ENCODE measurements around the gene SESN1.

SESN1 gene

GRCh38 chr6:108959972-108960582 is 134.6 kb downstream of the SESN1 start:
- DNase-seq (ENCODE audit: low spot score) = no peak

- no peak for DNase-seq (ENCODE audit: low spot score)
These were observed 135.5 kb downstream of the SESN1 start for GRCh38 chr6:108958900-108959770.

GRCh38 chr6:108957221-108957620 is 137.4 kb downstream of the SESN1 start:
- no peak for DNase-seq (ENCODE audit: low spot score)

- DNase-seq (ENCODE audit: low spot score) = no peak
These were observed 139.2 kb downstream of the SESN1 start for GRCh38 chr6:108955329-108955949.

DNA sequence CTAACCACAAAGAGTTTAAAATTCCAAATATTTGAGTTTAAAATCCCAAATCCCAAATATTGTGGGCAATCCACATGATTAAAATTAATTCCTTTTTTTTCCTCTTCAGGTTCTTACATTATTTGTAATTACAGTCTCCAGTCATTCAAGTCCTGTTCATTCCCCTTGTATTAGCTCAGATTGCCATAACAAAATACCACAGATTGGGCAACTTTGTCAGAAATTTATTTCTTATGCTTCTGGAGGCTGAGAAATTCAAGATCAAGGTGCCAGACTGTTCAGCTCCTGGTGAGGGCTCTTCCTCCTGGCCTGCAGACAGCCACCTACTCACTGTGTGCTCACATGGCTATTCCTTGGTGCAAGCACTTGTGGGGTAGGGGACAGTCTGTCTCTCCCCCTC is 141.0 kb downstream of the SESN1 start:
- DNase-seq (ENCODE audit: low spot score) = no peak

- DNase-seq (ENCODE audit: low spot score) = no peak
These were observed 141.7 kb downstream of the SESN1 start for GRCh38 chr6:108952776-108953486.

DNA sequence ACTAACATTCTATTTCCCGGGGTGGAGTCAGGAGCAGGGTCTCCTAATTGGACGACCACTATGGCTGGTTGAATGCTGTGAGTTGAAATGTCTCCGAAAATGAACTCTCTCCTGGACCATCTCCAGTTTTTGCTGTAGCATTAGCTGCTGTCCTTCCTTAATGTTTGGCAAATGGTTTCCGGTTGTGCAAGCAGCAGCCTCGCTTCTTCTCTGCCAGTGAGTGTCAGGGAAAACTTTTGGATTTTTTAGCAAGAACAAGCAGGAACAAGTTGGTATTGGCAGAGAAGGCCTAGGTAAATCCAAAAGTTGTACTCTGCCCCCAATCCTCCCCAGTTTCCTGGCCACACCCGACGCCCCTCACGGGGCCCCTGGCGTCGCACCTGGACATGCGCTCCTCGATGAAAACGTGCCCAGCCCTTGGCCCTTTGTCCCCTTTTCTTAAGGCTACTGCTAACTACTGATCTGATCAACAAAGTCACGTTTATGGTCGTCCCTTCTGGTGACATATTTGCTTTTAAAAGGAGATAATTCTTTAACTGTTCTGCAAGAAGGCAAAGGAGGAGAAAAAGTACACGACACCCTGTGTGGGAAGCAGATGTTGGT is 143.2 kb downstream of the SESN1 start:
- DNase-seq (ENCODE audit: low spot score) = no peak

DNA sequence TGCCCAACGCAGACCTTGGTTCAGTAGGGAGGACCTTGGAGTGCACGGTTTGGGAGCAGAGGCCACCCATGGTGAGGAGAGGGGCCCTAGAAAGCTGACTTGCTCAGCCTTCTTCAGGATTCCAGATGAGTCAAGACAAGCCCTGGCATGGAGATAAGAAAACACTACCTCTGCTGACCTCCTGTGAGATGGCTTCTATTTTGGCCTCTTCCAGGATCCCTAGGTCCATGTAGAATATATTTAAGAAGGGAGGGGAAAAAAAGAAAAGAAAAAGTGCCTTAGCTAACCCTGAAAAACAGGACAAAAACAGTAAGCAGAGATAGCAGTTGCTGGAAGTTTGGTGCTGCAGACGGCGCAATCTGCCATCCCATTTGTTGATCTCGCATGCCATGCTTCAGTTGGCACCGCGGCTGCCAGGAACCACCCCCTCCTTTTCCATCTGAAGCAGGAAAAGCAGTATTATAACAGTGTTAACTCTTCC is 146.4 kb downstream of the SESN1 start:
- DNase-seq (ENCODE audit: low spot score) = no peak

DNA sequence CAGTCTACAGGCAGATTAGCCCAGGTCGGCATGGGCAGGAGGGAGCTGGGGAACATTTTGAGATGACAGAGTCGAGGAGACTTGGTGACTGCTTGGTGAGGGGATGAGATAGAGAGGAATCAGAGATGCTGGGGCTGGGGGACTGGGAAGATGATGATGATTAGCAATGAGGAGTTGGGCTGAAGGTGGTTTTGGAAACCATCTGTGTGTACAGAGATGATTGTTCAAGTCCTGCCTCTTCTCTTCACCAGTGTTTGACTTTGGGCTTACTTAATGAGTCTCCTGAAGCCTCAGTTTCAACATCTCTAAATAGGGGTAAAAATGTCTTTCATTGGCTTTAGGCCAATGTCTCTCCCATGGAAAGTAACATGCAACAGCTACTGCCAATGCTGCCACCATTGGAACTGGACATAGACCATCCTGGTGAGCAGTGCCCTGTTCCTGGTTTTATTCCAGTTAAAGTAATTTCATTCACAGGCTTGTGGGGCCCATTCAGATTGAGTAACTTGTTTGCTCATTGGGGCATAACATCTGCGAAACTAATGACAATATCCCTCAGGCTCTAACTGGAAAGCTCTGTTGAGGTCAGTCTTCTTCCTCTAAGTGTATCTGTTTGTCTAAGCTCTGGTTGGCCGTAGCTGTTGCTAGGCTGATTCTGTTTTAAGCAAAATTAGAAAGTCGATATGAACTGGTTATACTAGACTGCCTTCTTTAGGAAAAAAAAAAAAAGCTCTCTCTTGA is 147.4 kb downstream of the SESN1 start:
- peak; percentile 55 for DNase-seq (ENCODE audit: low spot score)

DNA sequence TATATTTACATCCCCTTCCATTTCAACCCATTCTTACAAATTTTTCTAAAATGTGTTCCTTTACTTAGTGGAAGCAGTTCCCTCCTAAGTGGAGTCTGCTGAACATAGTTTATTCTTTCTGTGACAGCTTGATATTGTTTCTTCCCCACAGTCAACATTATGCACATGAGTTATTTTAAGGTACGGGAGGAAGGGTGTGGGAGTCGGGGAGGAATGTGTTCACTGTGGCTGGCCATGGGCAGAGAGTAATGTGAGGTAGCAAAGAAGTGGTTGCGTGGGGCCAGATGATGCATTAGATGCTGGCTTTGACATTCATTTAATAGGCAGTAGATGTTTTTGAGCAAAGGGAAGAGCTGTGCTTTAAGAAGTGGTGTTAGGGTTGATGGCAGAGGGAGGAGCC is 148.0 kb downstream of the SESN1 start:
- no peak for DNase-seq (ENCODE audit: low spot score)

DNA sequence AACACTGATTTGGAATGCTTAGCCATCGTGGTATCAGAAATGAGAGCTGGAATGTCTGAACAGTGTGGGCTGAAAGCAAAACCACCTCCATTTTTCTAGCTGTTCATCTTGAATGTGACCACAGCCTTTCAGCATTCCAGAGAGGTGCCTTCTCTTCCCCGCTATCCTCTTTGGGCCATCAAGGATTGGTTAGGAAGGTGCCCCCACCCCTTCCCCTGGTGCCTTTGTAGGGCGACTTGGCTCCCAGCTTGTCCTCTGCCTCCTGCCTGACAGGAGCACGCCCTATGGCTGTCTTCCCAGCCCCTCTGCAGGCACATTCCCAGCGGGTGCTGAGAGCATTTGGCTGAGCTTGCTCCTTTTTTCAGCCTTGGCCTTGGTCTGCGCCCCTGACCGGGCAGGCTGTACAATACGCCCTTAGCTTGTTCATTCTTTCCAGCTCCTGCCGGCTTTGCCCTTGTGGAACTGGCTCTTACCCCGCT is 148.9 kb downstream of the SESN1 start:
- no peak for DNase-seq (ENCODE audit: low spot score)

DNA sequence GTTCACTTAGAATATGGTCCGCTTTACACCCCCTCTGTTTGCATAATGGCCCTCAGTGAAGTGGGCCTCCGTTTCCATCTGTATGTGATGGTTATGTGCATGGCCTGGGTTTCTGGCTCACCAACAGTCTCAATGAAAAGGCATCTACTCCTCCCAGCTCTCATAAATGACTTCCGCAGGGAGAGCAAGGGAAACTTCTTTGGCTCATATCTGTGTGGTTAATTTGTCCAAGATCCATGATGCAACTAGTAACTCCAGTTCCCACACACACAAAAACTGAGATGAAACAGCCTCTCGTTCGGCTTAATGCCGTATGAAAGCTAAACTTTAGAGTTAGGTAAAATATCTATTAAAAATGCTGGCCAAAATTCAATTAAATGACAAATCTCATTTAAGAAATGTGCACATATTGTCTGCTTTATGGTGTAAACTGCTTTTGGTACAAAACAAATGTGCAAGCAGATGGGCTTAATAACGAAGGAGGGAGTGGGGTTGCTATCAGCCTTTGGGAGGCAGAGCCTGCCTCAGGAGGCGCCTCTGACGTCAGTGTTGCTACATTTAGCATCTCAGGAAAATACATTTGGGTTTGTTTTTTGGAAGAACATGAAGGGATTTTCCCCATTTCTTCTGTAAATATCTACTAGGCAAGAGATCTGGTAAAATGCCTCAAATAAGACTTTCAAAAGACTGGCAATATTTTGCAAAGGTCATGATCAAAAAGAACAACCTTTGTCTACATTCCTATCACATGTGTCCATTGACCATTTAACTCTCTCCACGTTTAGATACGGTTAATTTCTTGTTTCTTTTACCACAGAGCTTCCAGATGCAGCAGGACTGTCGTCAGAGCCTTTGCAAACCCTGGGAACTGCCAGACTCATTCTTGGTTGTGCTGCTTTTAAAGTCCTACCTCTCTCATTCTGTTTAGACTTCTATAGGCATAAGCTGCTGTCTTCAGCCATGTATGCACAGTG is 149.7 kb downstream of the SESN1 start:
- no peak for DNase-seq (ENCODE audit: low spot score)

DNA sequence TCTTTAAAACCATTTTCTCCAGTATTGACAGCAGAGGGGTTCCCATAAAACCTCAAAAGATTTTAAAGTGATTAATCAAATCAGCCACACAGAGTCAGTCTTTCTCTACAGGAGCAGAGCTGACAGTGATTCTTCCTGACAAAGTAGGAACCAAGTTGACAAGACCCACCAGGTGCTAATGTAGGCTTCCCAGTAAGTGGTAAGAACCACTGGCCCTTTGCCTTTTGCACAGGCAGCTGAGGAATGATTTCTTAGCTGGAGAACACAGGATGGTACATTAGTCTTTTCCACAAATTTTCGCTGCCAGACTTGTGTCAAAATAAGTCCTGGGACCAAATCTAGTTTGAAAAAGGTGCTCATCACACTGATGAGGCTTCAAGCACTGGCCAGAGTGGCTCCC is 150.6 kb downstream of the SESN1 start:
- no peak for DNase-seq (ENCODE audit: low spot score)

DNA sequence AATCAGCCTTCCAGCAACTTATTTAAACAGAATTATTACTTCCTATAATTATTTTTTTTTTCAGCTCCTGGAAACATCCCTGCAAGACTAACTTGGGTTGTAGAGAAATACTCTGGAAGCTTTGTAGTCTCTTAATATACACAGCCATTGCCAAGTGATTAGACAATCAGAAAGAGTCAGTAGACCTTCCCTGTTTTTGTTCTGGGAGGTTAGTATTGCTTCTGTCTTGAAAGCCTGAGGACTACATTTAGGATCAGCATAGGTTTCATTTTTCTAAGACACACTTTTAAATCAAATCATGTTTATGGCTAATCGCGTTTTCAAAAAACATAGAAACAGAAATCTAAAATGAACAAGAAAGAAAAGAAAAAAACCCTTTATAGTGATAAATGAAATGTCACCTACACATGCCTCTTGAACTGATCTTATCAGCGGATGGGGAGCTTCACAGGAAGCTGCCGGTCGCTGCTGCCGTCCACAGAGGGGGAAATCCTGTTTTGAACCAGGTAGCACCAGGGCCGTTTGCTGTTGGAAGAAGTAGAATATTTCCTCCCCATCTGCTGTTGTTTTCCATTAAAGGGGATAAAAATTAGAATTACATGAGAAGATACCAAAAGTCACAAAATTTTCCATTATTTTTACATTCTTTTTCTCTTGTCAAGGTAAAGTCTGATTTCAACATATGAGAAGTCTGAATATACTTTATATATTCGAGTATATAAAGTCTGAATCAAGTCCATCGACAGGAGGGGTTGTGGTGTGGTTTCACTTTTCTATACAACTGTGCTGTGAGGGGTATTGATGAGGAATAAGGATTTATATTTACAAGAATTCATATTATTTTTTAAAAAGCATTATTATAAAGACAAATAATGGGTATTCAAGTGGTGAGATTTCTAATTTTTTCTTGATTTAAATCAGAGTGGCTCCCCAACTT is 151.8 kb downstream of the SESN1 start:
- no peak for DNase-seq (ENCODE audit: low spot score)

DNA sequence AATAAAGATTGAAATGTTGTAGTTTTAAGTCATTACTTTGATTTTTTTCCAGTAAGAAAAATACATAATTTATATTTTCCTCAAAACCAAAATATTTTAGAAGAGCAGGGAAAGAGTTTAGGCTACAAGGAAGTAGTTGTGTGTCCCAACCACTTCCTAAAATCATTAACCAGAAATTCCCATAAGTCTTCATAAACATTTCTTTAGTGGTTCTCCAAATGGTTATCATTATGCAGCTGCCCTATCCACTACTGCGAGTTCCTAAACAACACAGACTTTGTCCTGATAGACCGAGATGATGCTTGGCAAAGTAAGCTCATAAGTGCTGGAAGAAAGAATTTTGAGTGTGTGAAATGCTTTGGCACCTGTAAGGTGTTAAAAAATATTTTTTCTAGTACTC is 152.8 kb downstream of the SESN1 start:
- DNase-seq (ENCODE audit: low spot score) = no peak

GRCh38 chr6:108941281-108941680 is 153.4 kb downstream of the SESN1 start:
- DNase-seq (ENCODE audit: low spot score) = no peak

- DNase-seq (ENCODE audit: low spot score) = no peak
These were observed 153.9 kb downstream of the SESN1 start for GRCh38 chr6:108940741-108941140.

DNA sequence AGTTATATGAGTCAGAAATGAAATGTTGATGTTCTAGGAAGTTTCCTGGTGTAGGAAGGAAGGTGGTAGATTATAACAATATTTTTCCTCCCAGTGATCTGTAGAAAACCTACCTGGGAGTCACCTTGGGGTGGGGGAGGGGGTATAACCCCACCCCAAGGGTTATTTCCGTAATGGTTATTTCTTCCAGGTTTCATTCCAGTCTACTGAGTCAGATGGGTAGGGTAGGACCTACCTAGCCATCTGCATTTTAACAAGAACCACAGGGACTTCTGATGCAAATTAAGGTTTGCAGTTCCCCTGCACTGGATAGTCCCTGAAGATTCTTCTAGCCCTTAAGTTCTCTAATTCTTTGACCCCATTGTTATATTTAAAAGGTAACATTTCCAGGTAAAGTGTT is 157.5 kb downstream of the SESN1 start:
- DNase-seq (ENCODE audit: low spot score) = no peak
